IMR-90 (cell line): ENCODE data around the gene HORMAD1.

ENCODE experiments used
- CEBPB ChIP-seq: IDR thresholded peaks from 2 replicates; pipeline ENCODE4 v1.6.1; 2012; ENCODE audit warnings: low read depth, low read length, improper control_type of control experiment
- MAFK ChIP-seq: IDR thresholded peaks from 2 replicates; pipeline ENCODE4 v1.6.1; 2012; ENCODE audit warnings: low read depth, low read length, improper control_type of control experiment
- POLR2A ChIP-seq: IDR thresholded peaks from 2 replicates; pipeline ENCODE4 v1.6.1; 2012; ENCODE audit warnings: mild to moderate bottlenecking, low read depth, low read length
- RAD21 ChIP-seq: IDR thresholded peaks from 2 replicates; pipeline ENCODE4 v1.6.1; 2012; ENCODE audit warnings: low read length, improper control_type of control experiment
- RCOR1 ChIP-seq: IDR thresholded peaks from 2 replicates; pipeline ENCODE4 v1.6.1; 2012; ENCODE audit warnings: mild to moderate bottlenecking, low read length, improper control_type of control experiment; ENCODE audit not compliant: insufficient replicate concordance
- TF ChIP-seq, protein P1 (sequence below): conservative IDR thresholded peaks from 2 replicates; pipeline ENCODE4 v1.5.1; 2012; ENCODE audit warnings: mild to moderate bottlenecking, low read depth, low read length, improper control_type of control experiment

DNA sequence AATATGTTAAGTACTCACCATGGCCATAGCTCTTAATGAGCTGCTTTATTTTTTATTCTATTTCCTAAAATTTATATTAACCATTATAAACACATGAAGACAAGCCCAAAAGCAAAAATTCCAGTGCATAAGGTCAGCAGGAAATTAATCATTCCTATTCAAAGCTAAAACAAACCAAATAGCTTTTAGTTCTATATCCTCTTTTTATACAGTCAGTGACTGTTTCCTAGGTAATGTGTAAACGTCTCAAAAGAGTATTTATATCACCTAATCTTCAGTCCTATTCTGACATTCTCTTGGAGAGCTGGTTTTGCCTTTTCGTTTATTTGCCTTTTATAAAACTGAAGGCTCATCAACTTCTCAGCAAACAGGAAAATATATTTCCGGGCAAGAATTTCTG is 28.0 kb downstream of the HORMAD1 start:
- TF ChIP-seq RCOR1 (no peak), MAFK (no peak), POLR2A (no peak), RAD21 (no peak), CEBPB (no peak)
- TF ChIP-seq, protein P1, sequence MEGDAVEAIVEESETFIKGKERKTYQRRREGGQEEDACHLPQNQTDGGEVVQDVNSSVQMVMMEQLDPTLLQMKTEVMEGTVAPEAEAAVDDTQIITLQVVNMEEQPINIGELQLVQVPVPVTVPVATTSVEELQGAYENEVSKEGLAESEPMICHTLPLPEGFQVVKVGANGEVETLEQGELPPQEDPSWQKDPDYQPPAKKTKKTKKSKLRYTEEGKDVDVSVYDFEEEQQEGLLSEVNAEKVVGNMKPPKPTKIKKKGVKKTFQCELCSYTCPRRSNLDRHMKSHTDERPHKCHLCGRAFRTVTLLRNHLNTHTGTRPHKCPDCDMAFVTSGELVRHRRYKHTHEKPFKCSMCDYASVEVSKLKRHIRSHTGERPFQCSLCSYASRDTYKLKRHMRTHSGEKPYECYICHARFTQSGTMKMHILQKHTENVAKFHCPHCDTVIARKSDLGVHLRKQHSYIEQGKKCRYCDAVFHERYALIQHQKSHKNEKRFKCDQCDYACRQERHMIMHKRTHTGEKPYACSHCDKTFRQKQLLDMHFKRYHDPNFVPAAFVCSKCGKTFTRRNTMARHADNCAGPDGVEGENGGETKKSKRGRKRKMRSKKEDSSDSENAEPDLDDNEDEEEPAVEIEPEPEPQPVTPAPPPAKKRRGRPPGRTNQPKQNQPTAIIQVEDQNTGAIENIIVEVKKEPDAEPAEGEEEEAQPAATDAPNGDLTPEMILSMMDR = no peak
